ENCODE results near the gene CISD2. TPM values are rescaled to one million over a fixed set of nuclear protein-coding genes. Genes with fewer than 3 reads are reported as not detected.
"Not testable (repeated sequence)": the region's sequence is repeated elsewhere in the genome, so short reads cannot be mapped to it uniquely, and the experiment has no call there.

Gene CISD2
- total RNA-seq, 1 donor from 2014 or later, result 43.2 TPM

- DNase-seq (ENCODE audit: low read depth, low spot score), result no peak
- no peak overlapping the region for H3K27ac Mint-ChIP-seq (ENCODE audit: unreplicated experiment)
- H3K9me3 Mint-ChIP-seq, result no peaks in the 10 kb centered on the region
- no peak overlapping the region for H3K4me3 Mint-ChIP-seq
- H3K27me3 Mint-ChIP-seq (ENCODE audit: low read depth), result no peaks in the 10 kb centered on the region
- no peak for TF ChIP-seq CTCF (conservative IDR thresholded peaks at IDR 0.05)
- no peaks in the 10 kb centered on the region for H3K4me1 Mint-ChIP-seq
- no peaks in the 10 kb centered on the region for H3K36me3 Mint-ChIP-seq (ENCODE audit: low read depth)
These were observed 33.0 kb downstream of the CISD2 start for GRCh38 chr4:102901804-102902203.

- no peak for TF ChIP-seq CTCF (conservative IDR thresholded peaks at IDR 0.05)
- no peaks in the 10 kb centered on the region for H3K4me1 Mint-ChIP-seq
- no peak overlapping the region for H3K27ac Mint-ChIP-seq (ENCODE audit: unreplicated experiment)
- H3K4me3 Mint-ChIP-seq, result no peak overlapping the region
- no peaks in the 10 kb centered on the region for H3K27me3 Mint-ChIP-seq (ENCODE audit: low read depth)
- peaks cover 21% of the 10 kb centered on the region for H3K9me3 Mint-ChIP-seq
- DNase-seq (ENCODE audit: low read depth, low spot score), result no peak
- H3K36me3 Mint-ChIP-seq (ENCODE audit: low read depth), result peaks cover 12% of the 10 kb centered on the region
These were observed 50.1 kb downstream of the CISD2 start for GRCh38 chr4:102918859-102919258.

GRCh38 chr4:102919697-102920096, 50.9 kb downstream of the CISD2 start:
- not testable (repeated sequence) for H3K27ac Mint-ChIP-seq (ENCODE audit: unreplicated experiment); DNase-seq (ENCODE audit: low read depth, low spot score); H3K4me3 Mint-ChIP-seq; H3K4me1 Mint-ChIP-seq; H3K27me3 Mint-ChIP-seq (ENCODE audit: low read depth)
- peaks cover 17% of the 10 kb centered on the region for H3K9me3 Mint-ChIP-seq
- peaks cover 12% of the 10 kb centered on the region for H3K36me3 Mint-ChIP-seq (ENCODE audit: low read depth)

GRCh38 chr4:102935716-102936115, 66.9 kb downstream of the CISD2 start:
- Mint-ChIP-seq H3K27ac (ENCODE audit: unreplicated experiment) (no peak overlapping the region), H3K27me3 (ENCODE audit: low read depth) (peaks cover 3% of the 10 kb centered on the region), H3K4me1 (no peaks in the 10 kb centered on the region), H3K9me3 (peaks cover 4% of the 10 kb centered on the region), H3K4me3 (no peak overlapping the region), H3K36me3 (ENCODE audit: low read depth) (no peaks in the 10 kb centered on the region)
- no peak for DNase-seq (ENCODE audit: low read depth, low spot score)
- TF ChIP-seq CTCF (conservative IDR thresholded peaks at IDR 0.05), result no peak

- H3K4me1 Mint-ChIP-seq; H3K36me3 Mint-ChIP-seq (ENCODE audit: low read depth); H3K9me3 Mint-ChIP-seq; H3K27ac Mint-ChIP-seq (ENCODE audit: unreplicated experiment); H3K4me3 Mint-ChIP-seq; DNase-seq (ENCODE audit: low read depth, low spot score); H3K27me3 Mint-ChIP-seq (ENCODE audit: low read depth): not testable (repeated sequence)
These were observed 69.3 kb downstream of the CISD2 start for GRCh38 chr4:102938063-102938462.

Other genes with a start within 250 kb of the CISD2 start
- gene MANBA, start 108.0 kb upstream of the CISD2 start, total RNA-seq, result 18.4 and 19.5 TPM in 2 replicates
- gene UBE2D3, start 41.4 kb upstream of the CISD2 start, total RNA-seq, result 312 and 330 TPM in 2 replicates
- gene SLC9B1, start 150.7 kb downstream of the CISD2 start, total RNA-seq, result 1.7 and 2.0 TPM in 2 replicates
- 21.6 and 24.9 TPM in 2 replicates for gene SLC9B2, start 207.8 kb downstream of the CISD2 start, total RNA-seq
- 70.7 and 72.3 TPM in 2 replicates for gene BDH2, start 230.8 kb downstream of the CISD2 start, total RNA-seq